WTC11 (cell line): Measurements from ENCODE around the gene ADAP1. TPM values are rescaled to one million over a fixed set of nuclear protein-coding genes. Genes with fewer than 3 reads are reported as not detected.
A peak's percentile ranks its signal among the peaks of the same experiment; 100 is the strongest.

Experiments used
- ATAC-seq: fragments of 200-7000 bp; cut with Tn5 transposase; 2 replicates; pipeline ENCODE4 v1.10.0; 2021; ENCODE audit warnings: mild to moderate bottlenecking, moderate library complexity
- CTCF ChIA-PET: fragments of 300-600 bp; sonication (Branson Sonifier 250); formaldehyde crosslinking; loops from one replicate; lab custom pipeline; 2021; ENCODE audit warnings: antibody characterized with exemption; lab: Charles Lee
- POLR2A ChIA-PET: fragments of 350-600 bp; sonication (Branson Sonifier 250); formaldehyde crosslinking; loops from one replicate; lab custom pipeline; 2021; ENCODE audit warnings: antibody characterized with exemption; lab: Charles Lee
- DNase-seq: peaks from one replicate; pipeline ENCODE4 v3.0.0; 2021; ENCODE audit warnings: low spot score
- H3K27ac Mint-ChIP-seq: 2 replicates; pipeline ENCODE4 v1.8.0; 2021; ENCODE audit warnings: mixed read lengths
- H3K27me3 Mint-ChIP-seq: 2 replicates; pipeline ENCODE4 v1.8.0; 2021; ENCODE audit warnings: low read depth, mild to moderate bottlenecking, moderate library complexity, mixed read lengths
- H3K36me3 Mint-ChIP-seq: 2 replicates; pipeline ENCODE4 v1.8.0; 2021; ENCODE audit warnings: mixed read lengths
- H3K4me1 Mint-ChIP-seq: 2 replicates; pipeline ENCODE4 v1.8.0; 2022; ENCODE audit warnings: mixed read lengths
- H3K4me3 Mint-ChIP-seq: 2 replicates; pipeline ENCODE4 v1.8.0; 2021; ENCODE audit warnings: mild to moderate bottlenecking, moderate library complexity, mixed read lengths
- H3K9me3 Mint-ChIP-seq: 2 replicates; pipeline ENCODE4 v1.8.0; 2021; ENCODE audit warnings: mixed read lengths
- ETV6 ChIP-seq: sonication (generic); formaldehyde crosslinking; IDR thresholded peaks from 2 replicates; pipeline ENCODE4 v1.8.1; 2022; ENCODE audit warnings: mild to moderate bottlenecking, missing genetic modification reagents
- IRF2 ChIP-seq: sonication (generic); formaldehyde crosslinking; IDR thresholded peaks from 2 replicates; pipeline ENCODE4 v1.8.0; 2022; ENCODE audit warnings: low read depth, missing genetic modification reagents, borderline replicate concordance
- NFATC4 ChIP-seq: fragments of 250-450 bp; sonication (Bioruptor Pico); IDR thresholded peaks from 2 replicates; pipeline ENCODE4 v1.9.0; 2021; ENCODE audit warnings: mild to moderate bottlenecking
- NR2C2 ChIP-seq: sonication (generic); formaldehyde crosslinking; IDR thresholded peaks from 2 replicates; pipeline ENCODE4 v1.8.0; 2022; ENCODE audit warnings: mild to moderate bottlenecking, missing genetic modification reagents
- NR3C1 ChIP-seq: sonication (generic); formaldehyde crosslinking; conservative IDR thresholded peaks from 2 replicates; pipeline ENCODE4 v1.8.1; 2023; ENCODE audit warnings: low read depth, mild to moderate bottlenecking, missing genetic modification reagents
- RORB ChIP-seq: fragments of 250-450 bp; sonication (Bioruptor Pico); IDR thresholded peaks from 2 replicates; pipeline ENCODE4 v1.9.0; 2021; ENCODE audit warnings: mild to moderate bottlenecking
- TEAD4 ChIP-seq: sonication (generic); formaldehyde crosslinking; IDR thresholded peaks from 2 replicates; pipeline ENCODE4 v1.8.0; 2022; ENCODE audit warnings: mild to moderate bottlenecking, missing genetic modification reagents
- ZBTB21 ChIP-seq: sonication (generic); formaldehyde crosslinking; IDR thresholded peaks from 2 replicates; pipeline ENCODE4 v1.8.1; 2023; ENCODE audit warnings: mild to moderate bottlenecking, missing genetic modification reagents, borderline replicate concordance
- ZNF219 ChIP-seq: sonication (generic); formaldehyde crosslinking; IDR thresholded peaks from 2 replicates; pipeline ENCODE4 v1.8.0; 2023; ENCODE audit warnings: missing genetic modification reagents, mild to moderate bottlenecking, borderline replicate concordance
- total RNA-seq: library from RNA; stranded (reverse); gene quantifications from 3 replicates; pipeline ENCODE4 v1.2.3, GENCODE V29; 2021
- TF ChIP-seq, protein P1 (sequence below): sonication (generic); formaldehyde crosslinking; conservative IDR thresholded peaks from 2 replicates; pipeline ENCODE4 v1.8.1; 2022; ENCODE audit warnings: mild to moderate bottlenecking, missing genetic modification reagents
- TF ChIP-seq, protein P2 (sequence below): sonication (generic); formaldehyde crosslinking; IDR thresholded peaks from 2 replicates; pipeline ENCODE4 v1.8.1; 2023; ENCODE audit warnings: mild to moderate bottlenecking, missing genetic modification reagents, moderate library complexity
- TF ChIP-seq, protein P3 (sequence below): sonication (generic); formaldehyde crosslinking; IDR thresholded peaks from 2 replicates; pipeline ENCODE4 v1.8.1; 2023; ENCODE audit warnings: mild to moderate bottlenecking, missing genetic modification reagents, borderline replicate concordance

ADAP1 gene
- total RNA-seq, 1 experiment from 2014 or later, result 4.3 TPM

DNA sequence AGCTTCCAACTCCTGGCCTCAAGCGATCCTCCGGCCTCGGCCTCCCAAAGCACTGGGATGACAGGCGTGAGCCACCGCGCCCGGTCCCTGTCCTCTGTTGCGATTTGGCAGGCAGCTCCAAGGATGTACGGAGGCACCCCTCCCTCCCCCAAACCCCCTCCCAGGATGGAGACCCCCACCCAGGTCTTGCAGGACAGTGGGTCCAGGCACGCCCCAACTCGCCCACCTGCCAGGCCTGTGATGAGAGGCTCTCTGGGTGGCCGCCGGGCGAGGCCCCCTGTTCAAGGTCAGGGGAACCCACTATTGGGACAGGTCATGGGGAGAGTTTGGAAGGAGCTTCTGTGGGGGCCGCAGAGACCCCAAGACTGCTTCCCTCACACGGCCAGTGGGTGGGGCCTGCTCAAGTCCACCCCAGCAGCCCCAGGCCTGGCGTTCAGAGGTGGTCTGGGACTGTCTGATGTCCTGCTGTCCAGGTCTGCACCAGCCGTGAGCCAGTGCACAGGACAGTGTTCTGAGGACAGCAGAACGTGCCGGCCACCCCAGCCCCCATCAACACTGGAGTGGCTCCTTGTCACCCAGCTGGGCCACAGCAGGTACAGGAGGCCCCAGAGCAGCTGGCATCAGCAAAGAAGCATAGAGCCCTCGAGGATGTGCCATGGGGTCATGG, 2.5 kb downstream of the ADAP1 start:
- Mint-ChIP-seq H3K27ac (no peak overlapping the region), H3K4me1 (peaks cover 10% of the 10 kb centered on the region), H3K36me3 (no peaks in the 10 kb centered on the region), H3K9me3 (no peaks in the 10 kb centered on the region), H3K27me3 (peaks cover 24% of the 10 kb centered on the region), H3K4me3 (no peak overlapping the region)
- CTCF ChIA-PET, result interaction anchor here (0.8 to 0.9 kb wide), 2 partner anchors 41 to 43 kb away, joined by 3 to 4 read pairs; no protein-coding TSS in a partner anchor
- ATAC-seq, result no peak
- POLR2A ChIA-PET, result interaction anchor here (0.5 kb wide), 1 partner anchor 43 kb away, joined by 3 read pairs; no protein-coding TSS in a partner anchor
- TF ChIP-seq, protein P1, sequence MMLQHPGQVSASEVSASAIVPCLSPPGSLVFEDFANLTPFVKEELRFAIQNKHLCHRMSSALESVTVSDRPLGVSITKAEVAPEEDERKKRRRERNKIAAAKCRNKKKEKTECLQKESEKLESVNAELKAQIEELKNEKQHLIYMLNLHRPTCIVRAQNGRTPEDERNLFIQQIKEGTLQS (CRISPR knock-in tag), result no peak
- TF ChIP-seq ZBTB21 (CRISPR knock-in tag) (no peak), NR2C2 (CRISPR knock-in tag) (no peak)
- DNase-seq, result no peak

DNA sequence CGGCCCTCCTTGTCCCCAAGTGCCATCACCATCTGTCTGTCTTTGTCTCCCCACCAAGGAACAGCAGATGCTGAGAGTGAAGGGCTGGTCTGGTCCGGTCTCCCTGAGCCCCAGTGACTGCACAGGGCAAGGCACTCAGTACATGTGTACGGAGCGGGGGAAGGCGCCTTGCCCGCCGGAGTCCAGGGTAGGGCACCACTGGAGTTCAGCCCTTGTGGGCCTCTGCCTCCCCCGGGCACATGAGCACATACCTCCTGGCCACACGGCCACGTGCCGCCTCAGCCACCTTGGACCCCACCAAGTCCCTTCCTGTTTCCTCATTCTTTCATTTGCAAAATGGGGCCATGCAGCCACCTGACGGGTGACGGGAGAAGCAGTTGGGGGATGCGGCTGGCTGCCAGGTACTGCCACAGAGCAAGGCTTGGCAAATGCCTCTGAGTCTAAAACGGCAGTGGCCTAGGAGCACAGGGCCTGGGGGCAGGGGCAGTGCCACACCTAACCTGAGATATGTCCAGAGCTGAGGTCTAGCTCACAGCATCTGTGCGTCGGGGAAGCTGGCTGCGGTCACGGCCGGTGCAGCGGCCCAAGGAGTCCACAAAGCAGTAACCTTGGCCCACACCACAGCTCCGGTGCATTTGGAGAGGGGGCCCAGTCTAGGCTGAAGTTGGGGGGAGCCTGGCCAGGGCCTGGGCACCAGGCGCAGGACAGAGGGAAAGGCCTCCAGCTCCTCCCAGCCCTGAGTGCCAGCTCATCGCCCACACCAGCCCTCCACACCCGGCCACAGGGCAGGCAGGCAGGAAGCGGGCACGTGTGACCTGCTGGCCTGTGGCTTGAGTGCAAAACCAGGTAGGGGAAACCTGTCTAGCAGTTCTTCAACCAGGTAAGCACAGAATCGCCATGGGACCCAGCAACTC, 5.2 kb downstream of the ADAP1 start:
- no peak overlapping the region for H3K4me3 Mint-ChIP-seq
- peaks cover 12% of the 10 kb centered on the region for H3K27me3 Mint-ChIP-seq
- H3K27ac Mint-ChIP-seq, result no peak overlapping the region
- ChIA-PET POLR2A (no interaction called here), CTCF (no interaction called here)
- no peak for ATAC-seq
- no peak for DNase-seq
- no peaks in the 10 kb centered on the region for H3K36me3 Mint-ChIP-seq
- peaks cover 13% of the 10 kb centered on the region for H3K4me1 Mint-ChIP-seq
- TF ChIP-seq TEAD4, result no peak
- TF ChIP-seq, protein P2, sequence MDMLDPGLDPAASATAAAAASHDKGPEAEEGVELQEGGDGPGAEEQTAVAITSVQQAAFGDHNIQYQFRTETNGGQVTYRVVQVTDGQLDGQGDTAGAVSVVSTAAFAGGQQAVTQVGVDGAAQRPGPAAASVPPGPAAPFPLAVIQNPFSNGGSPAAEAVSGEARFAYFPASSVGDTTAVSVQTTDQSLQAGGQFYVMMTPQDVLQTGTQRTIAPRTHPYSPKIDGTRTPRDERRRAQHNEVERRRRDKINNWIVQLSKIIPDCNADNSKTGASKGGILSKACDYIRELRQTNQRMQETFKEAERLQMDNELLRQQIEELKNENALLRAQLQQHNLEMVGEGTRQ (CRISPR knock-in tag), result peak; percentile 22; the same call in 1 of the 2 replicates
- TF ChIP-seq, all 79 proteins: peak for 1
- H3K9me3 Mint-ChIP-seq, result no peaks in the 10 kb centered on the region

DNA sequence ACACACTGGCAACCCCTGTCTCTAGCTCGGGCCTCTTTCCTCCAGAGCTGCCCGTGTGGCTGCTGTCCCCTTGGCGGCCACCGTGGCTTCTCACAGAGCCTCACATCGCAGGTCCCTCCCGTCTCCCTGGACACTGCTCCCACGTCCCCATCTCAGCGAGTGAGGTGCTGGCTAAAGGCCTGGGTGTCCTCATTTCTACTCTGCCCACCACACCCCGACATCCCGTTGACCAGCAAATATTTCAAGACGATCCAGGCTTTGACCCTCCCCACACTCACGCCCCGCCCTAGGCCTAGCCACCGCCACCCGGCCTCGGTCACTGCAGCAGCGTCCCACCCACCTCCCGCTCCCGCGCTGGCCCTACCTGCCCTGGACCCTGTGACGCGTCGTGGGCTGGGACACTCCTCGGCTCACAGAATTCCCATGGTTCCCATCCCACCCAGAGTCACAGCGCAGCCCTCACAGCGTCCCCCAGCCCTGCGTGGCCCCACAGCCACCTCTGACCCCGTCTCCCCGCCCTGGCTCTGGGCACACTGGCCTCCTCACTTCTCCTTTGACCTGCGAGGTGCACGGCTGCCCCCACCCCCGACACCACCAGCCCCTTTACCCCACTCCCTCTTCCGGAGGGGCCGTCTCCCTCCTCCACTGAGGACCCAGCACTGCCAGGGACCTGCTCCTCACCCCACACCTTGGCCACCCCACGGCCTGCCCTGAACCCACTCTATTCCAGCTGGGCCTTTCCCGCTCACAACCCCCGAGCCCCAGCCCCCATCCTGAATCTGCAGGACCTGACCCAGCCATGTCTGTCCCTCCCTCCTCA, 6.9 kb downstream of the ADAP1 start:
- H3K4me3 Mint-ChIP-seq, result no peak overlapping the region
- POLR2A ChIA-PET, result no interaction called here
- CTCF ChIA-PET, result interaction anchor here (1.3 kb wide), 1 partner anchor 45 kb away, joined by 3 read pairs; no protein-coding TSS in a partner anchor
- H3K27ac Mint-ChIP-seq, result no peak overlapping the region; the same call in 1 of the 2 replicates
- no peak for TF ChIP-seq IRF2 (CRISPR knock-in tag)
- TF ChIP-seq NFATC4 (CRISPR knock-in tag), result no peak
- TF ChIP-seq RORB (CRISPR knock-in tag), result no peak
- no peak for TF ChIP-seq ZBTB21 (CRISPR knock-in tag)
- no peak for TF ChIP-seq NR3C1 (CRISPR knock-in tag)
- TF ChIP-seq ZNF219 (CRISPR knock-in tag), result no peak
- no peak for TF ChIP-seq ETV6 (CRISPR knock-in tag)
- TF ChIP-seq, protein P3, sequence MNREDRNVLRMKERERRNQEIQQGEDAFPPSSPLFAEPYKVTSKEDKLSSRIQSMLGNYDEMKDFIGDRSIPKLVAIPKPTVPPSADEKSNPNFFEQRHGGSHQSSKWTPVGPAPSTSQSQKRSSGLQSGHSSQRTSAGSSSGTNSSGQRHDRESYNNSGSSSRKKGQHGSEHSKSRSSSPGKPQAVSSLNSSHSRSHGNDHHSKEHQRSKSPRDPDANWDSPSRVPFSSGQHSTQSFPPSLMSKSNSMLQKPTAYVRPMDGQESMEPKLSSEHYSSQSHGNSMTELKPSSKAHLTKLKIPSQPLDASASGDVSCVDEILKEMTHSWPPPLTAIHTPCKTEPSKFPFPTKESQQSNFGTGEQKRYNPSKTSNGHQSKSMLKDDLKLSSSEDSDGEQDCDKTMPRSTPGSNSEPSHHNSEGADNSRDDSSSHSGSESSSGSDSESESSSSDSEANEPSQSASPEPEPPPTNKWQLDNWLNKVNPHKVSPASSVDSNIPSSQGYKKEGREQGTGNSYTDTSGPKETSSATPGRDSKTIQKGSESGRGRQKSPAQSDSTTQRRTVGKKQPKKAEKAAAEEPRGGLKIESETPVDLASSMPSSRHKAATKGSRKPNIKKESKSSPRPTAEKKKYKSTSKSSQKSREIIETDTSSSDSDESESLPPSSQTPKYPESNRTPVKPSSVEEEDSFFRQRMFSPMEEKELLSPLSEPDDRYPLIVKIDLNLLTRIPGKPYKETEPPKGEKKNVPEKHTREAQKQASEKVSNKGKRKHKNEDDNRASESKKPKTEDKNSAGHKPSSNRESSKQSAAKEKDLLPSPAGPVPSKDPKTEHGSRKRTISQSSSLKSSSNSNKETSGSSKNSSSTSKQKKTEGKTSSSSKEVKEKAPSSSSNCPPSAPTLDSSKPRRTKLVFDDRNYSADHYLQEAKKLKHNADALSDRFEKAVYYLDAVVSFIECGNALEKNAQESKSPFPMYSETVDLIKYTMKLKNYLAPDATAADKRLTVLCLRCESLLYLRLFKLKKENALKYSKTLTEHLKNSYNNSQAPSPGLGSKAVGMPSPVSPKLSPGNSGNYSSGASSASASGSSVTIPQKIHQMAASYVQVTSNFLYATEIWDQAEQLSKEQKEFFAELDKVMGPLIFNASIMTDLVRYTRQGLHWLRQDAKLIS (CRISPR knock-in tag), result no peak
- TF ChIP-seq, all 79 proteins: peak for 0
- Mint-ChIP-seq H3K36me3 (no peaks in the 10 kb centered on the region), H3K4me1 (peaks cover 13% of the 10 kb centered on the region), H3K27me3 (peaks cover 12% of the 10 kb centered on the region), H3K9me3 (no peaks in the 10 kb centered on the region)
- DNase-seq, result no peak
- no peak for ATAC-seq
